Stomach (tissue), 4 donors: Measurements from ENCODE around the gene DHRS9.

Experiments
- EP300 ChIP-seq: sonication (generic); formaldehyde crosslinking; IDR thresholded peaks from one replicate; pipeline ENCODE4 v1.6.1; 2017; ENCODE audit warnings: antibody characterized with exemption
- POLR2A ChIP-seq, 4 donors: fragments of 450-650 bp; IDR thresholded peaks; one replicate each; pipeline ENCODE4 v1.6.1; 2016; ENCODE audit warnings: antibody characterized with exemption in 4 of 4, control low read depth in 2 of 4, mild to moderate bottlenecking in 1 of 4, moderate library complexity in 1 of 4
- POLR2AphosphoS5 ChIP-seq, 3 donors: sonication (generic); formaldehyde crosslinking; IDR thresholded peaks; one replicate each; pipeline ENCODE4 v1.6.1; 2016; ENCODE audit warnings: antibody characterized with exemption in 3 of 3
- TF ChIP-seq, protein P1 (sequence below), 7 experiments: fragments of 450-650 bp in 4 of 7; fragments of 200-600 bp in 3 of 7; sonication (generic) in 3 of 7; IDR thresholded peaks; one replicate each; pipeline ENCODE4 v1.5.1; 2016 to 2019; ENCODE audit warnings: antibody characterized with exemption in 7 of 7, control low read depth in 2 of 7, mild to moderate bottlenecking in 1 of 7

- TF ChIP-seq, protein P1, sequence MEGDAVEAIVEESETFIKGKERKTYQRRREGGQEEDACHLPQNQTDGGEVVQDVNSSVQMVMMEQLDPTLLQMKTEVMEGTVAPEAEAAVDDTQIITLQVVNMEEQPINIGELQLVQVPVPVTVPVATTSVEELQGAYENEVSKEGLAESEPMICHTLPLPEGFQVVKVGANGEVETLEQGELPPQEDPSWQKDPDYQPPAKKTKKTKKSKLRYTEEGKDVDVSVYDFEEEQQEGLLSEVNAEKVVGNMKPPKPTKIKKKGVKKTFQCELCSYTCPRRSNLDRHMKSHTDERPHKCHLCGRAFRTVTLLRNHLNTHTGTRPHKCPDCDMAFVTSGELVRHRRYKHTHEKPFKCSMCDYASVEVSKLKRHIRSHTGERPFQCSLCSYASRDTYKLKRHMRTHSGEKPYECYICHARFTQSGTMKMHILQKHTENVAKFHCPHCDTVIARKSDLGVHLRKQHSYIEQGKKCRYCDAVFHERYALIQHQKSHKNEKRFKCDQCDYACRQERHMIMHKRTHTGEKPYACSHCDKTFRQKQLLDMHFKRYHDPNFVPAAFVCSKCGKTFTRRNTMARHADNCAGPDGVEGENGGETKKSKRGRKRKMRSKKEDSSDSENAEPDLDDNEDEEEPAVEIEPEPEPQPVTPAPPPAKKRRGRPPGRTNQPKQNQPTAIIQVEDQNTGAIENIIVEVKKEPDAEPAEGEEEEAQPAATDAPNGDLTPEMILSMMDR (IDR thresholded peaks at IDR 0.05), result no peak
- TF ChIP-seq POLR2A (IDR thresholded peaks at IDR 0.05) (no peak), POLR2AphosphoS5 (IDR thresholded peaks at IDR 0.05) (no peak), EP300 (no peak)
Observed at GRCh38 chr2:169031202-169031601, 38.2 kb upstream of the DHRS9 start, which contains the start of gene ABCB11.
